Measurements from ENCODE around the gene GREM1.

Gene GREM1

DNA sequence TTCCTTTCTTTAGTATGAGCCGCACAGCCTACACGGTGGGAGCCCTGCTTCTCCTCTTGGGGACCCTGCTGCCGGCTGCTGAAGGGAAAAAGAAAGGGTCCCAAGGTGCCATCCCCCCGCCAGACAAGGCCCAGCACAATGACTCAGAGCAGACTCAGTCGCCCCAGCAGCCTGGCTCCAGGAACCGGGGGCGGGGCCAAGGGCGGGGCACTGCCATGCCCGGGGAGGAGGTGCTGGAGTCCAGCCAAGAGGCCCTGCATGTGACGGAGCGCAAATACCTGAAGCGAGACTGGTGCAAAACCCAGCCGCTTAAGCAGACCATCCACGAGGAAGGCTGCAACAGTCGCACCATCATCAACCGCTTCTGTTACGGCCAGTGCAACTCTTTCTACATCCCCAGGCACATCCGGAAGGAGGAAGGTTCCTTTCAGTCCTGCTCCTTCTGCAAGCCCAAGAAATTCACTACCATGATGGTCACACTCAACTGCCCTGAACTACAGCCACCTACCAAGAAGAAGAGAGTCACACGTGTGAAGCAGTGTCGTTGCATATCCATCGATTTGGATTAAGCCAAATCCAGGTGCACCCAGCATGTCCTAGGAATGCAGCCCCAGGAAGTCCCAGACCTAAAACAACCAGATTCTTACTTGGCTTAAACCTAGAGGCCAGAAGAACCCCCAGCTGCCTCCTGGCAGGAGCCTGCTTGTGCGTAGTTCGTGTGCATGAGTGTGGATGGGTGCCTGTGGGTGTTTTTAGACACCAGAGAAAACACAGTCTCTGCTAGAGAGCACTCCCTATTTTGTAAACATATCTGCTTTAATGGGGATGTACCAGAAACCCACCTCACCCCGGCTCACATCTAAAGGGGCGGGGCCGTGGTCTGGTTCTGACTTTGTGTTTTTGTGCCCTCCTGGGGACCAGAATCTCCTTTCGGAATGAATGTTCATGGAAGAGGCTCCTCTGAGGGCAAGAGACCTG is 13.2 kb downstream of the GREM1 start:
- no peak for DNase-seq (ENCODE audit: low read depth in 1 of 2, low spot score in 1 of 2)

DNA sequence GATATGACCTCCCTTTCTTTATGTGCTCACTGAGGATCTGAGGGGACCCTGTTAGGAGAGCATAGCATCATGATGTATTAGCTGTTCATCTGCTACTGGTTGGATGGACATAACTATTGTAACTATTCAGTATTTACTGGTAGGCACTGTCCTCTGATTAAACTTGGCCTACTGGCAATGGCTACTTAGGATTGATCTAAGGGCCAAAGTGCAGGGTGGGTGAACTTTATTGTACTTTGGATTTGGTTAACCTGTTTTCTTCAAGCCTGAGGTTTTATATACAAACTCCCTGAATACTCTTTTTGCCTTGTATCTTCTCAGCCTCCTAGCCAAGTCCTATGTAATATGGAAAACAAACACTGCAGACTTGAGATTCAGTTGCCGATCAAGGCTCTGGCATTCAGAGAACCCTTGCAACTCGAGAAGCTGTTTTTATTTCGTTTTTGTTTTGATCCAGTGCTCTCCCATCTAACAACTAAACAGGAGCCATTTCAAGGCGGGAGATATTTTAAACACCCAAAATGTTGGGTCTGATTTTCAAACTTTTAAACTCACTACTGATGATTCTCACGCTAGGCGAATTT is 14.9 kb downstream of the GREM1 start:
- DNase-seq (ENCODE audit: low read depth in 1 of 2, low spot score in 1 of 2), result no peak

DNA sequence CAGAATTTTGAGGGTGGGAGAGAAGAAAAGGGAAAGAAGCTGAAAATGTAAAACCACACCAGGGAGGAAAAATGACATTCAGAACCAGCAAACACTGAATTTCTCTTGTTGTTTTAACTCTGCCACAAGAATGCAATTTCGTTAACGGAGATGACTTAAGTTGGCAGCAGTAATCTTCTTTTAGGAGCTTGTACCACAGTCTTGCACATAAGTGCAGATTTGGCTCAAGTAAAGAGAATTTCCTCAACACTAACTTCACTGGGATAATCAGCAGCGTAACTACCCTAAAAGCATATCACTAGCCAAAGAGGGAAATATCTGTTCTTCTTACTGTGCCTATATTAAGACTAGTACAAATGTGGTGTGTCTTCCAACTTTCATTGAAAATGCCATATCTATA is 15.5 kb downstream of the GREM1 start:
- no peak for DNase-seq (ENCODE audit: low read depth in 1 of 2, low spot score in 1 of 2)

DNA sequence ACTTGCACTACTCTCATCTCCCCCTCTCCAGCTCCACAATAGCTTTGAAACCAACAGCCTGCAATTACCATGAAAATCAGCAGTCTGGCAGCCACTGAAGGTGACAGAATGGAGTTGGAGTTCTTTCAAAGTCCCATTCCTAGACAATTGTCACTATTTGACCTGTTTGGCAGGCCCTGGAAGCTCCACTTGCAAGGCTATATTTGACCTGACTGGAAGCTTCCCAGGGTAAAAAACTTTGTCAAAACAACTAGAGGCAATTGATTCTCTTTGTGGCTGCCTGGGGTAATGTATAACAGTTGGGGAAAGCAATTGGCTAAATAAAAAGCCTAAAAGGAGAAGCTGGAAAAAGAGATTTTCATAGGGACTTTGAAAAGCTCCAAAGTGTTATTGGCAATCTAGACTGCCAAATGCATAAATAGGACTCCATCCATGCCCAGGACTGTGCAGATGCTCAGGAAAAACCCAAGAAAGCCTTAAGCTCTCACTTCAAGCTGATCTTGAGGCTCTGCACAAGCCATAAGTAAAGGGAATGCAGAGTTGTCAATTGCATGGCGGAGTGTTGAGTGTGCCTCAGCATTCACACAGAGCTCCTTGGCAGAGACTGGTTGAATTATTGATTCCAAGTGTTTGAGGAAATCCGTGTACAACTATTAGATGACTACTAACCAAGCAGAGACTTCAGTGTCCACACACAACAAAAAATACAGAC is 18.3 kb downstream of the GREM1 start:
- DNase-seq (ENCODE audit: low read depth in 1 of 2, low spot score in 1 of 2), result no peak

DNA sequence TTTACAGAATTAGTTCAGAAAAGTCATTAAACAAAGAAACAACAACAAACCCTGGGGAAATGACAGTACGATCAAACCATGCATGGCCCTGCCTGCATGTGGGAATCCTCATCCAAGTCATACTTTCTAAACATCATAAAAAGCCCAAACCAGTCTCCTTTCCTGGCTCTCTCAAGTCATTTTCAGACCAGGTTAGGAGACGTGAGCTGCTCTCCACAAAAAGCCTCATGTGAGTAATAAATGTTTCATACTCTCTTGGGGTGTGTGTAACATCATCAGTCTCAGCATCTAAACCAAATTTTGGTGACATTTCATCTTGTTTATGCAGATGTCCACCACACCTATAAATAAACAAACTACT is 18.9 kb downstream of the GREM1 start:
- no peak for DNase-seq (ENCODE audit: low read depth in 1 of 2, low spot score in 1 of 2)

DNA sequence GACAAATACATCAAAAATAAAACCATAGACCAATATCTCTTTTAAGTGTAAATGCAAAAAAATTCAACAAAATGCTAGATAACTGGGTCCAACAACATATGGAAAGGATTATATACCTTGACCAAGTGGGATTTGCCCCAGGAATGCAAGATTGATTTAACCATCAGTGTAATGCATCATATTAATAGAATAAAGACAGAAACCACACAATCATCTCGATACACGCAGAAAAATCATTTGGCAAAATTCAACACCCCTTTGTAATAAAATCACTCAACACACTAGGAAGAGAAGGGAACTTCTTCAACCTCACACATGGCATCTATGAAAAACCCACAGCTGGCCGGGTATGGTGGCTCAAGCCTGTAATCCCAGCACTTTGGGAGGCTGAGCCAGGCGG is 19.5 kb downstream of the GREM1 start:
- no peak for DNase-seq (ENCODE audit: low read depth in 1 of 2, low spot score in 1 of 2)

DNA sequence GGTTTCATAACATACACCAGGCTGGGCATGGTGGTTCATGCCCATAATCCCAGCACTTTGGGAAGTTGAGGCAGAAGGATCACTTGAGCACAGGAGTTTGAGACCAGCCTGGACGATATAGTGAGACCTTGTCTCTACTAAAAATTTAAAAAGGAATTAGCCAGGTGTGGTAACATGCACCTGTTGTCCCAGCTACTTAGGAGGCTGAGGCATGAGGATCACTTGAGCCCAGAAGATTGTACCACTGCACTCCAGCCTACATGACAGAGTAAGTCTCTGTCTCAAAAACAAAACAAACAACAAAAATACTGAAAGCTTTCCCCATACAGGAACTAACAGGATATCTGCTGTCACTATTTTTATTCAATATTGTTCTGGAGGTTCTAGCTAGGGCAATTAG is 20.9 kb downstream of the GREM1 start:
- DNase-seq (ENCODE audit: low read depth in 1 of 2, low spot score in 1 of 2), result no peak

DNA sequence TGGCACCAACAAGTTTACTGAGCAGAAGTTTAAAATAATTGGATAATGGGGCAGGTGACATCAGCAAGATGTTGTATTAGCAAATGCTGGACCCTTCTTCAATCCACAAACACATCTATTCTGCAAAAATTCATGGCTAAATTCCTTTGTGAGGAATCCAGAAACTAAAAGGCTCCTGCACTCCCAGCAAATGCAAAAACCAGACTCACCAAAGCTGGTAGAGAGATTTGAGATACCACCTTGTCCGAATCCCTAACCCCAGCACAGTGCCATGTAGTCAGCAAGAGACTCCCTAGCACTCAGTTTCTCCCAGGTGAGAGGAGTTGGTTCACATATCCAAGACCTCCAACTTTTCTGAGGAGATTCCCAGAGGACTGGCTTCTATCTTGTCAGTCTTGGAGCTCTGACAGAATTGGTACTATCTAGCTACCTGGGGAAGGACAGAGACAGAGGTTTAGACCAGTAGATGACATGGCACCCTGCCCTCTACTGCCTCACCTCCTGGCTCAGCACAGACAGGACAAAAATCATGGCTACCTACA is 21.8 kb downstream of the GREM1 start:
- DNase-seq (ENCODE audit: low read depth in 1 of 2, low spot score in 1 of 2), result no peak

DNA sequence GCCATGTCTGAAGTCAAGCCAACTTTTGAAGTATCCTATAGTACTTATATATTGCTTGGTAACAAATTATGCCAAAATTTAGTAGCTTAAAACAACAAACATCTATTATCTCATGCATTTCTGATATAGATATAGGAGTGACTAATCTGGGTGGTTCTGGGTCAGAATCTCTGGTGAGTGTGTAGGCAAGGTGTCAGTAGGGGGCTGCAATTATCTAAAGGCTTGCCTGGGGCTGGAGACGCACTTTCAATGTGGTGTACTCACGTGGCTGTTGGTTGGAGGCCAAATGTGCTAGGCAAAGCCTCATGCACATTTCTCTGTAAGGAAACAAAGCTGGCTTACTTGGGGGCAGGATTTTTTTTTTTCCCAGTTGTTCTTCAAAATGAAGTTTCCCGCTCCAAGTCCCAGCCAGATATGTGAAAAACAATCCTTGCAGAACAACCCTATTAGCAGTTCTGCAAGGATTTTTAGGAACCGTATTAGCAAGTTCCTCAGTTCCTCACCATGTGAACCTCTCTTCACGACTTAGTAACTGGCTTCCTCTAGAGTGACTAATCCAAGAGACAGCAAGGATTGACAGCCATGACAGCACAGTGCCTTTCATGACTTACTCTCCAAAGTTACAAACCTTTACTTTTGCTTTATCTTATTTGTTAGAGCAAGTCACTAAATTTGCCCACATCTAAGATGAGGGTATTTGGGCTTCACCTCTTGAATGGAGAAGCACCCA is 25.8 kb downstream of the GREM1 start:
- no peak for DNase-seq (ENCODE audit: low read depth in 1 of 2, low spot score in 1 of 2)

DNA sequence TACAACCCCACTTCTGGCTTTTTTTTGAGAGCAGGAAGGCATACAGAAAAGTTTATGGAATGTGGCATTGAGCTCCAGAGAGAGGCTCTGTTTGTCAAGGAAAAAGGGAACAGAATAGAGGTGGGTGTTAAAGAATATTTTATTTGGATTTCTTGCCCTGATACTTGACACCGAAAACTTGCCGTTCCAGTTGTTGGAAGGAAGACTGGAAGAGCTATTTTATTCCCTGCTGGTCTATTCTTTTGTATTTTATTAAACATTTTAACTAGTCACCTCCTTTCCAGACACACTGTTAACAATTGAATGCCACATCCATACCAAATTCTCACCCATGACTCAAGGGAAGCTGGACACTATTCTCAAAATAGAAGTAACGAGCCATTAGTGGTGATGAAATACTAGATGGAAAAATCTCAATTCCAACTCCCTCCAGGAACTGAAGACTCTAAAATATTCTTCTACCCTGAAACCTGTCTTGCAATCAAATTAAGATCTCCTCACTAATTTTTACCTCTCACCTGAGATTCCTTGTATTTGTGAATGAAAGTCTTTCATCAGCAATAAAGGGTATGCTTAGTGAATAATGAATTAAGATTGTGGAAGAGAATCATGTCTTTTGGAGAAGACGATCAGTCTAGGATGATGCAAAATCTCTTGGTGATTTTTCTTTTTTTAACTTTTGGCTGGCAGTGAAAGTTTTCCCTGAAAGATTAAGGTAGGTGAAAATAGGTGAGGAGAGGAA is 28.5 kb downstream of the GREM1 start:
- no peak for DNase-seq (ENCODE audit: low read depth in 1 of 2, low spot score in 1 of 2)

DNA sequence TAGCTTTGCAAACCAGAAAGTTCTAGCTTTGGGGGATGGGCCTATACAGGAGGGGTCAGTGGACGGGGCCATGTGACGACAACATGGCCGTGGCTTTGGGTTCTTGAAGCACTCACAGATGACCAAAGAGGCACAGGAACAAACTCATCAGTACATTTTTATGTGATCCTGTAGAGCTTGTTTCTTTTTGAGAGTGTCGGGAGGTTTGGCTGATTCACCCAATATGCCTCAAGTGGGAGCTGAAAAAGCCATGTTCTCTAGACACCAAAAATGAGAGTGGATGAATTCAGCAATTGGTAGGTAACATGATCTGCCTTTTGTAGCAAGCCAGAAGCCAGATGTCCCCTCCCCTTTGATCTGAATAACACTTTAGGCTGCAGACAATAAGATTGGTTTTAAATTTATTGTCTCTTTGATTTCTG is 30.1 kb downstream of the GREM1 start:
- DNase-seq (ENCODE audit: low read depth in 1 of 2, low spot score in 1 of 2), result no peak

DNA sequence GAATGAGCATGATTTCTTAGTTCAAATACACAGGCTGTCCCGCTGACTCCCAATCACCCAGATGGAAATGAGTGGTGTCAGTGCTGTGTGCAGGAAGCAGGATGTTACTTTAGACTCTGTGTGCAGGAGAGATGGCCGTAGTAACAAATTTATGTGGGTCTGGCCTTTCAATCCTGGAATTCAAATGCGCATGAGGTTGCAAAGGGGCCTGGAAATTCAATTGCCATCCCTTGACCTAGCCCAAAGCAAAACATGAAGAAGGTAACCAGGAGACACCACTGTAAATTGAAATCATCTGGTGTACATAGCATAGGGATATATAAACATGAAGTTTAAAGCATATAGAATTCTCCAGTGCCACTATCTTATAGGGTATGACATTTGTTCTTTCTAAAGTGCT is 33.2 kb downstream of the GREM1 start:
- DNase-seq (ENCODE audit: low read depth in 1 of 2, low spot score in 1 of 2), result no peak

DNA sequence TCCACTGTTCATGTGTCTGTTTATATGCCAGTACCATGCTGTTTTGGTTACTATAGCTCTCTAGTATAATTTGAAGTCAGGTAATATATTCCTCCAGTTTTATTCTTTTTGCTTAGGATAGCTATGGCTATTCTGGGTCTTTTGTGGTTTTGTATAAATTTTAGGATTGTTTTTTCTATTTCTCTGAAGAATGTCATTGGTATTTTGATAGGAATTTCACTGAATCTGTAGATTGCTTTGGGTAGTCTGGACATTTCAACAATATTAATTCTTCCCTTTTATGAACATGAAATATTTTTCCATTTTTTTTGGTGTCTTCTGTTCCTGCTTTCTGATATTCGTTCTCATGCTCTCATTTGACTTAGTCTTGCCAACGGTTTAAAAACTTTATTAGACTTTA is 39.6 kb downstream of the GREM1 start:
- no peak for DNase-seq (ENCODE audit: low read depth in 1 of 2, low spot score in 1 of 2)

DNA sequence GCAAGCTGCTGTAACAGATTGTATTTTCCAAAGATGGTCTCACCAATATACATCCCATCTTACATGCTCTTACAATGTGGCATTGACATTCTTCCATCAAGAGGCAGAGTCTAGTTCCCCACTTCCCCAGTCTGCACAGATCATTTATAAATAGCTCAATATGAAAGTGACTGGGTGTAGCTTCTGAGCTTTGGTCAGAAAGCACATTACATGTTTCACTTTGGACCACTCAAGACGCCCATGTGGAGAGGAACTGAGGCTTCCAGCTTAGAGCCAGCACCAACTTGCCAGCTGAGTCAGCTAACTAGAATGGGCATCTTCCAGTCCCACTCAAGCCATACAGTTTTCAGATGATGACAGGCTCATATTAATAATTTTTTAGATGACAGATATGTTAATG is 45.5 kb downstream of the GREM1 start:
- no peak for DNase-seq (ENCODE audit: low read depth in 1 of 2, low spot score in 1 of 2)

DNA sequence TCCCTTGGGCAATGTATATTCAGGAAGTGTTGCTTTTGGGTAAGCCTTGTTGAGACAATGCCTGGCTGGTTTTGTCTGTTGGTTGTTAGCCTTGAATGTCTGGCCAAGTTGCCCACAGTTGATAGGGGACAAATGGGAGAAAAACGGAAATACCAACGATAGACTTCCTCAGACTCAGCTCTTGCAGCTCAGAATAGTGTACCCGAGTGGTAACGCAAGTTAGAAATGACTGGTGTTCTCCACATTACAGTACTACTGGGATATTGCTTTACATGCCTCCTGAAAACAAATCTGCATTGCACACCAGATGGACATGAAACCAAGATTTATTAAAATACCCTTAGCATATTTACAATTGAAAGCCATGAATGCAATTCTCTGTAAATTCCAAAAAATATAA is 47.4 kb downstream of the GREM1 start:
- no peak for DNase-seq (ENCODE audit: low read depth in 1 of 2, low spot score in 1 of 2)

DNA sequence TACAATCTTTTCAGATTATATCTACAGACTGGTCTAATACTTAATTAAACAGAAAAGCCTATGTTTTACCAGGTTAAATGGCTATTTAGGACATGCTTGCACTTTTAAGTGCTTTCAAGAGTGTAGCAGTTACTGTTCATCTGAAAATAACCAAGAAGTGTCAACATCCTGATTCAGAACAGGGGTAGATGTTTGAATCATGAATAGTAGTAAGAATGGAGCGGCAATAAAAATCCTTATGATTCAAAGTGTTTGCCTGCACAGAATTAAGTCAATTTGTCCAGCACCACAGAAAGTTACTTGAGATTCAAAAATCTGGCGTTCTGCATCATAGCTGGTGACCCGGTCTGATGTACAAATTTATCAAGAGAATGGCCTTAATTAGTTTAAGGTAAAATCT is 48.3 kb downstream of the GREM1 start:
- no peak for DNase-seq (ENCODE audit: low read depth in 1 of 2, low spot score in 1 of 2)

DNA sequence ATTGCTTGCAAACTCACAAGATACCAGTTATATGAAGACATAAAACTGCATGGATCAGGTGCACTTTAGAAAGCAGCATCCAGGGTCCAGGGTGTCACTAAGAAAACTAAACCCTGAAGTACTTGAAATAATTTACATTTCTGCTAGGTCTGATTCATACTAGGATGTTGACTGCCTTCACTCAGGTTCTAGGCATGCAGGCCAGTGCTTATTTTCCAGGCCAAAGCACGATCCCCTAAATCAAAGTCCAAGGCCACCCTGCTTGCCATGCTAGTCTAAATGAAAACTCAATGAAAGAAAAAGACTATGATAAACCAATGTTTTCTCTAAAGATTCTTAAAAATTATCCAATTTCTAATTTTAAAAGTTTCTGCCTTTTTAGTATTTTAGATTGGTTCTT is 49.4 kb downstream of the GREM1 start:
- DNase-seq (ENCODE audit: low read depth in 1 of 2, low spot score in 1 of 2), result no peak

DNA sequence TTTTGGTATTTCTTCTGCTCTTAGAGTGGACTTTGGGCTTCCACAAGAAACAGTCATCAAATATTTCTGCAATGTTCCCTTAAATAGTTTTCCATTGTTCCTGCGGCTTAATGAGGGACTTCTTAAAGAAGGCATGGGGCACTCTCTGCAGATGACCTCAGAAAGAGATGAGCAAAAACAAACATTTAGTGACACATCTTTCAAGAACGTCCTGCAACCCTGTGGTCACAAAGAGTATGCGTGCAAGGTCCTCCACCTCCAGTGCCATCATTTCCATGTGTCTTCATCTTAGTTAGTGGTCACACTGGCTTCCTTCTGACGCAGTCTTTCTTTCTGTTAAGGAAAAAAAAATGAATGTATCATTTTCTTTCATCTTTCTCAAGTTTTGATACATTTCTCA is 56.2 kb downstream of the GREM1 start:
- no peak for DNase-seq (ENCODE audit: low read depth in 1 of 2, low spot score in 1 of 2)

DNA sequence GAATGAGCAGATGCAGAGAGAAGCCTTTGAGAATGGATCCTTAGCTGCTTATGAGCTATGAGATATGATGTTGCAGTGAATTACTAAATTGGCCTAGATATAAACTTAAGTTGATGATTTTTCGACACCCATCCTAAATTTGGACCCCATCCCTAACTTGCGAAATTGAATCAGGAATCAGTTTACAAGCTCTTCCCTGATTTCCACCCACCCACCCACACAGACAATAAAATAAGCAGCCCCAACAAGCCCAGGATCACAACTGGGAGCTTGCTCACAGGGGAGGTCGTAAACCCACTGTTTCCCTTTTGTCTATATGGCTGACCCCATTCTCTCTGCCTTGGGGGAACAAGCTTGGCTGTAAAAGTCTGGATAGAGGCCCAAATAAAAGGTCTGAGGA is 57.3 kb downstream of the GREM1 start:
- no peak for DNase-seq (ENCODE audit: low read depth in 1 of 2, low spot score in 1 of 2)

DNA sequence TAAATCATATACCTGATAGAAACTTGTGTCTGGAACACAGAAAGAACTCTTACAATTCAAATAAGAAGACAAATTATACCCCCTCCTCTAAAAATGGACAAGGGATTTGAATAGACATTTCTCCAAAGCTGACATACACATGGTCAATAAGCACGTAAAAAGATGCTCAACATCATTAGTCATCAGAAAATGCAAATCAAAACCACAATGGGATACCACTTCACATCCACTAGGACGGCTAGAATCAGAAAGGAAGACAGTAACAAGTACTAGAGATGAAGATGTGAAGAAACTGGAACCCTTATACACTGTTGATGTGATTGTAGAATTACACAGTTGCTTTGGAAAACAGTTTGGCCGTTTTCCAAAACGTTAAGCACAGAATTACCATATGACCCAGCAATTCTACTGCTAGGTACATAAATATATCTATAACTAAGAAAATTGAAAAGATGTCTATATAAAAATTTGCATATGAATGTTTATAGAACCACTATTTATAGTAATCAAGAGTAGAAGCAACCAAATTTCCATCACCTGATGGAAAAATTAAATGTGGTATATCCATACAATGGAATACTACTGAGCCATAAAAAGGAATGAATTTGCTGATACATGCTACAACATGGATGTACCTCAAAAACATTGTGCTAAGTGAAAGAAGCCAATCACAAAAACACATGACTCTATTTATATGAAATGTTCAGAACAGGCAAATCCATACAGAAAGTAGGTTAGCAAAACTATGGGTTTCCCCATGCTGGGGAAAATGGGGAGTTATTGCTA is 60.8 kb downstream of the GREM1 start:
- no peak for DNase-seq (ENCODE audit: low read depth in 1 of 2, low spot score in 1 of 2)

Data from stimulated activated CD4-positive, alpha-beta T cell treated with anti-CD3 and anti-CD28 coated beads, Interleukin-15, amount 100 ng/mL, for 1 hour (primary cell).